ENCODE data around the gene ZNF236.

DNA sequence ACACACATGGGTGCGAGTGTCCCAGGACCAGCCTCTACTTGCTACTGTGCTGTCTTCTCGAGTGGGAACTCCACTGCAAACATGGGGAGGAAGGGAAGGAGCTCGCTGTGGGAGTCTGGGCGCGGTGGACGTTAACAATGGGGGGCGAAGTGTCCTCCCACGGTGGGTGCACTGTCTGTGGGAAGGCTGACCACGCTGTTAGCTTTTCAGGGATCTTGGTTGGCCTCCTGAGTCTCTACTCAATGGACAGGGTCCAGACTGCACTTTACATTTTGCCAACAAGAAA is 163.5 kb downstream of the ZNF236 start:
- TF ChIP-seq, protein P1, sequence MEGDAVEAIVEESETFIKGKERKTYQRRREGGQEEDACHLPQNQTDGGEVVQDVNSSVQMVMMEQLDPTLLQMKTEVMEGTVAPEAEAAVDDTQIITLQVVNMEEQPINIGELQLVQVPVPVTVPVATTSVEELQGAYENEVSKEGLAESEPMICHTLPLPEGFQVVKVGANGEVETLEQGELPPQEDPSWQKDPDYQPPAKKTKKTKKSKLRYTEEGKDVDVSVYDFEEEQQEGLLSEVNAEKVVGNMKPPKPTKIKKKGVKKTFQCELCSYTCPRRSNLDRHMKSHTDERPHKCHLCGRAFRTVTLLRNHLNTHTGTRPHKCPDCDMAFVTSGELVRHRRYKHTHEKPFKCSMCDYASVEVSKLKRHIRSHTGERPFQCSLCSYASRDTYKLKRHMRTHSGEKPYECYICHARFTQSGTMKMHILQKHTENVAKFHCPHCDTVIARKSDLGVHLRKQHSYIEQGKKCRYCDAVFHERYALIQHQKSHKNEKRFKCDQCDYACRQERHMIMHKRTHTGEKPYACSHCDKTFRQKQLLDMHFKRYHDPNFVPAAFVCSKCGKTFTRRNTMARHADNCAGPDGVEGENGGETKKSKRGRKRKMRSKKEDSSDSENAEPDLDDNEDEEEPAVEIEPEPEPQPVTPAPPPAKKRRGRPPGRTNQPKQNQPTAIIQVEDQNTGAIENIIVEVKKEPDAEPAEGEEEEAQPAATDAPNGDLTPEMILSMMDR (IDR thresholded peaks at IDR 0.05; ENCODE audit: poor library complexity, severe bottlenecking): no peak
- no peak for TF ChIP-seq REST (IDR thresholded peaks at IDR 0.05; ENCODE audit: borderline replicate concordance)

All from neural cell (in vitro differentiated cells).